ENCODE measurements around the gene EEFSEC.

- no peak for TF ChIP-seq CTCF (IDR thresholded peaks at IDR 0.05; ENCODE audit: insufficient read depth, low read length)
- TF ChIP-seq REST (IDR thresholded peaks at IDR 0.05; ENCODE audit: insufficient replicate concordance, low read depth) = no peak
- TF ChIP-seq POLR2AphosphoS5 (IDR thresholded peaks at IDR 0.05; ENCODE audit: low read depth) = no peak
- TF ChIP-seq GABPA (IDR thresholded peaks at IDR 0.05; ENCODE audit: low read depth) = no peak
These were observed 257.6 kb downstream of the EEFSEC start for GRCh38 chr3:128410669-128411573.

Data from HL-60 (cell line).